UCSD-AML1 (cell line): ENCODE measurements around the gene DHRSX.
"Not testable (repeated sequence)": the region's sequence is repeated elsewhere in the genome, so short reads cannot be mapped to it uniquely, and the experiment has no call there.

Experiments used
- DNase-seq: peaks from one replicate; lab custom pipeline; 2025; ENCODE audit not compliant: unreplicated experiment; lab: John Stamatoyannopoulos, UW

Gene DHRSX

DNA sequence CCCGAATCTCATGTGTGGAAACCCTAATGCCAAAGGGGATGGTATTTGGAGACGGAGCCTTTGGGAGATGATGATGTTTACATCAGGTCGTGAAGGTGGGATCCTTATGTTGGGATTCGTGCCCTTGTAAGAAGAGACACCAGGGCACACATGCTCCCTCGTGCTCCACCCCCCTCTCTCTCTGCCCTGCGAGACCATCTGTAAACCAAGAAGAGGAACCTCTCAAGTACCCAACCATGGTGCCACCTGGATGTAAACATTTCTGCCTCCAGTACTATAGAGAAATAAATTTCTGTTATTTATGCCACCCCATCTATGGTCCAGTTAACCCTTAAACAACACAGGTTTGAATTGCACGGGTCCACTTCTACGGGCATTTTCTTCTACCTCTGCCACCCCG is 179.4 kb downstream of the DHRSX start:
- DNase-seq: no peak

DNA sequence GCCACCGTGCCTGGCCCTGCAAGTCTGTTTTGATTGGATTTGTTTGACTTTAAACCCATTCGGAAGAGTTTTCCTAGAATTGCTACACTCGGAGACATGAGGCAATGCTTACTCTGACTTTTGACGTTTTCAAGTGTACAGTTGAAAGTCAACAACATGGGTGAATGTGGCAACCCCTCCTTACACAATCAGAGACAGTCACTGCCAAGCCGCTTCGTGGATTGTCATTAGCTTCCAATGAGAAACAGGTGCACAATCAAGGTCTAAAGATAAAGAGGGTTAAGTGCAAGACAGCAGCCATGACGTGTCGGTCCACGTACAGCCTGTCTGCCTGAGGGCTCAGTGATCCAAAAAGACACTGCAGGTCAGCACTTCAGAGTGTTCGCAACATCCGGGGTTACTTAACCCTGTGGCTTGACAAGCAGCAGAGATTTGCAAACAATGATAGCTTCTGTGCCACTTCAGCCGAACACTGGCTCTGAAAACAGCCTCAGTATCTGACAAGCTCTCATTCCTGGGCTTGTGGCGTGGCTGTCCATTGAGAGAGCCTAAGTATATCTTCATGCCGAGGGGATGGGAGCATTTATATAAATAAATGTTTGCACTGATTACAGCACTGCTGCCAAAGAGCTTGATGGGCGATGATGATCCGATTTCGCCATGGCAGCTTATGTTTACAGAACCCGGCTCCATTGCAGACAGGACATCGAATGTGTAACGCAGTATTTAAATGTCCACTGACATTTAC is 180.0 kb downstream of the DHRSX start:
- DNase-seq: no peak

GRCh38 chrX:2320089-2320488 is 180.7 kb downstream of the DHRSX start:
- DNase-seq: no peak

- DNase-seq: no peak
Observed at GRCh38 chrX:2318371-2318770, 182.4 kb downstream of the DHRSX start.

GRCh38 chrX:2317527-2318055 is 183.2 kb downstream of the DHRSX start:
- DNase-seq: no peak

GRCh38 chrX:2316534-2316933 is 184.2 kb downstream of the DHRSX start:
- no peak for DNase-seq

DNA sequence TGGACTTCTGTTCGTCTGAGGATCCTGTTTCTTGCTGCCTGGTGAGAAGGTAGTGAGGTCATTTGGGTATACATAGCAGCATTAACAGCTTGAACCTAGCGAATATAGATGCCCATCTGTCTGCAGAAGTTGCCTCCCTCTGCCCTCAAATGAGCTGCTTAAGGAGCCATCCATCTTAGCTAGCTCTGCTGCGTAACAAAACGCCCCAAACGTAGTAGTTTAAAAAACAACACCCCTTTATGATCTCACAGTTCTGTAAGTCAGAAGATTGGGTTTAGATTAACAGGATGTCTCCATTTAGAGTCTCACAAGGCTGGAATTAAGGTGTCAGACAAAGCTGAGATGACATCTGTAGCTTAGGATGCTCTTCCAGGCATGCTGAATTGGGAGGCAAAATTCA is 185.3 kb downstream of the DHRSX start:
- no peak for DNase-seq

- no peak for DNase-seq
Observed at GRCh38 chrX:2314831-2315365, 185.9 kb downstream of the DHRSX start.

DNA sequence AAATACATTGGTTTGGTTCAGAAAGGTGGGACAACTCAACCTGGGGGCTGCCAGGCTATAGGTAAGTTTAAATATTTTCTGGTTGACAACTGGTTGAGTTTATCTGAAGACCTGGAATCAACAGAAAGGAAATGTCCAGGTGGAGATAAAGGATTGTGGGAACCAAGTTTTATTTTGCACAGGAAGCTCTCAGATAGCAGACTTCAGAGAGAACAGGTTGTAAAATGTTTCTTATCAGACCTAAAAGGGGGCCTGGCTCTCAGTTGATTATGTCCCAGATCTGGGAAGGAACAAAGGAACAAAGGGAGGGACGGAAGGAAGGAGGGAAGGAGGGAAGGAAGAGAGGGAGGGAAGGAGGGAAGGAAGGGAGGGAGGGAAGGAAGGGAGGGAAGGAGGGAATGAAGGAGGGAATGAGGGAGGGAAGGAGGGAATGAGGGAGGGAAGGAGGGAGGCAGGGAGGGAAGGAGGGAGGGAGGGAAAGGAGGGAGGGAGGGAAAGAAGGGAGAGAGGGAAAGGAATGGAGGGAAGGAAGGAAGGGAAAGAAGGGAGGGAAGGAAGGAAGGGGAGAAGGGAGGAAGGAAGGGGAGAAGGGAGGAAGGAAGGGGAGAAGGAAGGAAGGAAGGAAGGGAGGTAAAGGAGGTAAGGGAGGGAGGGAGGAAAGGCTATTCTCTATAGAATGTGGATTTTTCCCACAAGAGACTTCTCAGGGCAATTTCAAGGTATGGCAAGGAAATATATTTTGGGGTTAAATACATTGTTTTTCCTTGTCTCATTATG is 186.7 kb downstream of the DHRSX start:
- DNase-seq: no peak

- not testable (repeated sequence) for DNase-seq
Observed at GRCh38 chrX:2312061-2312591, 188.7 kb downstream of the DHRSX start.

- DNase-seq: no peak
Observed at GRCh38 chrX:2311501-2311900, 189.3 kb downstream of the DHRSX start.

- no peak for DNase-seq
Observed at GRCh38 chrX:2301901-2302300, 198.9 kb downstream of the DHRSX start.

GRCh38 chrX:2299871-2300270 is 200.9 kb downstream of the DHRSX start:
- no peak for DNase-seq

- no peak for DNase-seq
Observed at GRCh38 chrX:2286731-2287130, 214.0 kb downstream of the DHRSX start.

GRCh38 chrX:2284601-2285000 is 216.2 kb downstream of the DHRSX start:
- no peak for DNase-seq

DNA sequence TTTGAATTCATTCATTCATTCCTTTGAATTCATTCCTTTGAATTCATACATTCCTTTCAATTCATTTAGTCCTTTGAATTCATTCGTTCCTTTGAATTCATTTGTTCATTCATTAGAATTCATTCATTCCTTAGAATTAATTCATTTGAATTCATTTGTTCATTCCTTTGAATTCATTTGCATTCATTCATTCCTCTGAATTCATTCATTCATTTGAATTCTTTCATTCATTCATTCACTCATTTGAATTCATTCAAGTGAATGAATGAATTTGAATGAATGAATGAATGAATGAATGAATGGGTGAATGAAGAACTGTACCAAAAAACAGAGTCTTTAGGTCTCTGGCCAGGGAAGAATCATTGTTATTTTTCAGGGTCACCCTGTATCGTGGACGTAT is 216.6 kb downstream of the DHRSX start:
- DNase-seq: no peak

- no peak for DNase-seq
Observed at GRCh38 chrX:2283111-2283859, 217.5 kb downstream of the DHRSX start.

- DNase-seq: no peak
Observed at GRCh38 chrX:2282490-2283090, 218.2 kb downstream of the DHRSX start.

DNA sequence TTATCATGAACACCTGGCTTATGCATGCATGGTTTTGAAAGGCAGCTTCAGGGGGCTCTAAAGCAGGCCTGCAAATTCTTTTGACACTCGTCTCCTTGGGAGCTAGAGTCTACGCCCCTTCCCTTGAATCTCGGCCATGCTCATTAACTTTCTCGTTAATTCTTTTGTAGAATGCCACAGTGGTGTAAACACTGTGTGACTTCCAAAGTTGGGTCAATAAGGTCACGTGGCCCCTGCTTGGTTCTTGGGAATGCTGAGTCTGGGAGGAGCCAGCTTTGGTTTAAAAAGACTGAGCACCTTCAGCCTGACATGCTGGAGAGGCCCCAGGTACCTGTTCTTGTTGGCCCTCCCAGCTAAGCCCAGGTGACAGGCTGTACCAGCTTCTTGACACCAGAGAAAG is 228.4 kb downstream of the DHRSX start:
- DNase-seq: no peak

GRCh38 chrX:2271595-2271994 is 229.2 kb downstream of the DHRSX start:
- not testable (repeated sequence) for DNase-seq

- not testable (repeated sequence) for DNase-seq
Observed at GRCh38 chrX:2270783-2271182, 230.0 kb downstream of the DHRSX start.
